Neural cell (in vitro differentiated cells): Measurements from ENCODE around the gene ZBTB7C. TPM values are rescaled to one million over a fixed set of nuclear protein-coding genes. Genes with fewer than 3 reads are reported as not detected.

ENCODE experiments used
- H2AFZ ChIP-seq: fragments of 200-600, 300-800 bp; sonication (generic), shearing (Covaris generic); 2 replicates; pipeline ENCODE4 v1.6.0; 2014; ENCODE audit warnings: low read depth, mild to moderate bottlenecking, antibody characterized with exemption, low read length, moderate library complexity
- H3F3A ChIP-seq: fragments of 200-600 bp; shearing (Covaris generic); 2 replicates; pipeline ENCODE4 v1.6.1; 2016; ENCODE audit warnings: mild to moderate bottlenecking, moderate library complexity, mixed read lengths, antibody characterized with exemption, low read length; ENCODE audit not compliant: insufficient read depth, poor library complexity, severe bottlenecking
- H3K27ac ChIP-seq: fragments of 200-600, 300-800 bp; sonication (generic), shearing (Covaris generic); 2 replicates; pipeline ENCODE4 v1.5.1; 2014; ENCODE audit warnings: mild to moderate bottlenecking, low read length, moderate library complexity
- H3K27me3 ChIP-seq: fragments of 300-800, 200-600 bp; sonication (generic), shearing (Covaris generic); 2 replicates; pipeline ENCODE4 v1.6.0; 2014; ENCODE audit warnings: mild to moderate bottlenecking, low read depth, low read length, moderate library complexity; ENCODE audit not compliant: insufficient read depth
- H3K36me3 ChIP-seq: fragments of 300-800, 200-600 bp; sonication (generic), shearing (Covaris generic); 2 replicates; pipeline ENCODE4 v1.5.1; 2014; ENCODE audit warnings: mild to moderate bottlenecking, antibody characterized with exemption, low read length, moderate library complexity; ENCODE audit not compliant: insufficient read depth
- H3K4me2 ChIP-seq: fragments of 300-800, 200-600 bp; sonication (generic), shearing (Covaris generic); 2 replicates; pipeline ENCODE4 v1.6.0; 2014; ENCODE audit warnings: mild to moderate bottlenecking, low read length
- H3K4me3 ChIP-seq: fragments of 300-800, 200-600 bp; sonication (generic), shearing (Covaris generic); 2 replicates; pipeline ENCODE4 v1.5.1; 2014; ENCODE audit warnings: mild to moderate bottlenecking, low read length, moderate library complexity
- H3K79me2 ChIP-seq: fragments of 200-600 bp; shearing (Covaris generic); replicated peaks from 2 replicates; pipeline ENCODE4 v1.6.0; 2014; ENCODE audit warnings: mild to moderate bottlenecking, low read length, moderate library complexity; ENCODE audit not compliant: insufficient read depth
- H3K9ac ChIP-seq: fragments of 300-800, 200-600 bp; sonication (generic), shearing (Covaris generic); 2 replicates; pipeline ENCODE4 v1.6.1; 2016; ENCODE audit warnings: mild to moderate bottlenecking, low read length, mixed read lengths
- H3K9me2 ChIP-seq: fragments of 200-600 bp; shearing (Covaris generic); 2 replicates; pipeline ENCODE4 v1.6.1; 2016; ENCODE audit warnings: mild to moderate bottlenecking, low read length, mixed read lengths; ENCODE audit not compliant: insufficient read depth
- H3K9me3 ChIP-seq: fragments of 200-600, 300-800 bp; sonication (generic), shearing (Covaris generic); 2 replicates; pipeline ENCODE4 v1.6.1; 2016; ENCODE audit warnings: mild to moderate bottlenecking, mixed run types, low read length, moderate library complexity, mixed read lengths
- H4K20me1 ChIP-seq: fragments of 200-600 bp; shearing (Covaris generic); 2 replicates; pipeline ENCODE4 v1.6.1; 2016; ENCODE audit warnings: mild to moderate bottlenecking, mixed run types; ENCODE audit not compliant: insufficient read depth
- EP300 ChIP-seq: fragments of 450-650 bp; conservative IDR thresholded peaks from 2 replicates; pipeline ENCODE4 v1.6.1; 2014; ENCODE audit warnings: antibody characterized with exemption, mild to moderate bottlenecking, moderate library complexity; ENCODE audit not compliant: poor library complexity, severe bottlenecking
- EZH2 ChIP-seq: fragments of 200-600, 300-800 bp; shearing (Covaris generic), sonication (generic); IDR thresholded peaks from 2 replicates; pipeline ENCODE4 v1.6.1; 2014; ENCODE audit warnings: antibody characterized with exemption, low read length, borderline replicate concordance, mild to moderate bottlenecking; ENCODE audit not compliant: insufficient read depth, poor library complexity, severe bottlenecking
- MXI1 ChIP-seq: fragments of 450-650 bp; conservative IDR thresholded peaks from 2 replicates; pipeline ENCODE4 v1.6.1; 2014; ENCODE audit warnings: antibody characterized with exemption, mild to moderate bottlenecking; ENCODE audit not compliant: poor library complexity, severe bottlenecking
- POLR2AphosphoS5 ChIP-seq: IDR thresholded peaks from 2 replicates; pipeline ENCODE4 v1.6.1; 2012
- RAD21 ChIP-seq: fragments of 450-650 bp; conservative IDR thresholded peaks from 2 replicates; pipeline ENCODE4 v1.6.1; 2014; ENCODE audit warnings: antibody characterized with exemption, mild to moderate bottlenecking, moderate library complexity
- REST ChIP-seq: IDR thresholded peaks from 2 replicates; pipeline ENCODE4 v1.6.1; 2012; ENCODE audit warnings: borderline replicate concordance
- SMC3 ChIP-seq: fragments of 450-650 bp; conservative IDR thresholded peaks from 2 replicates; pipeline ENCODE4 v1.6.1; 2014; ENCODE audit warnings: antibody characterized with exemption, mild to moderate bottlenecking, moderate library complexity; ENCODE audit not compliant: poor library complexity
- TAF1 ChIP-seq: IDR thresholded peaks from 2 replicates; pipeline ENCODE4 v1.6.1; 2012; ENCODE audit warnings: low read depth
- polyA plus RNA-seq: library from polyadenylated mRNA; depleted of rRNA; stranded (reverse); fragments of >200 nt; gene quantifications from 2 replicates; pipeline ENCODE4 v1.2.3, GENCODE V29; 2014
- TF ChIP-seq, protein P1 (sequence below): fragments of 450-650 bp; IDR thresholded peaks from 2 replicates; pipeline ENCODE4 v1.5.1; 2014; ENCODE audit warnings: antibody characterized with exemption, mild to moderate bottlenecking, moderate library complexity; ENCODE audit not compliant: poor library complexity, severe bottlenecking

Gene ZBTB7C
- polyA plus RNA-seq, 1 donor from 2014 or later = 2.4 TPM

GRCh38 chr18:48022021-48022420 is 387.2 kb downstream of the ZBTB7C start:
- H3K27ac ChIP-seq = no peak overlapping the region
- no peak overlapping the region for H3K4me2 ChIP-seq
- H3K36me3 ChIP-seq = no peaks in the 10 kb centered on the region
- H3K27me3 ChIP-seq = no peaks in the 10 kb centered on the region
- no peaks in the 10 kb centered on the region for H3K79me2 ChIP-seq
- H4K20me1 ChIP-seq = no peaks in the 10 kb centered on the region
- TF ChIP-seq EP300 (no peak), POLR2AphosphoS5 (no peak), MXI1 (no peak), EZH2 (no peak)
- no peaks in the 10 kb centered on the region for H3K9me3 ChIP-seq
- H3K9ac ChIP-seq = no peak overlapping the region
- H3K9me2 ChIP-seq = no peaks in the 10 kb centered on the region
- H2AFZ ChIP-seq = no peak overlapping the region
- no peaks in the 10 kb centered on the region for H3F3A ChIP-seq
- H3K4me3 ChIP-seq = no peak overlapping the region

DNA sequence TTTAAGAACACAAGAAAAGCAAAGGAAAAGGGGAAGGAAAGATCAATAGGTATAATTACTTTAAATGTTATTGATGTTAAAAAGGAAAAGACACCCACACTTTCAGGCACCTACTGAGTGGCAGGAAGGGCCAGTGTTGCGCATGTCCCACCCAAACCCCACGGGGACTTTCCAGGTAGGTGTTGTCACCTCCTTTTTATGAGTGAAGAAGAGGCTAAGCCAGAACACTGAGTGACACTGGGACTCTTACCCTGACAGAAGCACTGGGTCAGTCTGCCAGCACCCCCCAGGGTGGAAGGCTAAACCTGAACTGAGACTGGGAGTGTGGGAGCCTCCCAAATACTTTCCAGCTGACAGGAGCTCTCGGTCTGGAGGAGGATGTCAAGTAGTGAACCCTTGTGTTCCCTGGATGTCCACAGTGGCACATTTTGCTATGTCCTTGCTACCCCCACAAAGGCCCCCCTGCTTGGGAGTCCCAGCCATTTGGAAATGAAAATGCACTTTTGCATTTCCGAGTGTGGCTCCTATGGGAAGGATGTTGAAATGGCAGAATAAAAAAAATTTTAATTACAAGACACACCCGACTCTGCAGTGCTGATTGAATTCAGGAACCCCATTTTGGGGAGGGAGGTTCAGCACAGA is 387.8 kb downstream of the ZBTB7C start:
- Histone ChIP-seq H3K79me2 (no peaks in the 10 kb centered on the region), H3K27me3 (no peaks in the 10 kb centered on the region), H3K9ac (no peak overlapping the region), H3K9me3 (no peaks in the 10 kb centered on the region), H3K36me3 (no peaks in the 10 kb centered on the region), H4K20me1 (no peaks in the 10 kb centered on the region), H3K4me2 (no peak overlapping the region), H3F3A (no peaks in the 10 kb centered on the region), H3K9me2 (no peaks in the 10 kb centered on the region), H2AFZ (no peak overlapping the region), H3K27ac (no peak overlapping the region), H3K4me3 (no peak overlapping the region)
- TF ChIP-seq TAF1 = no peak
- no peak for TF ChIP-seq MXI1

DNA sequence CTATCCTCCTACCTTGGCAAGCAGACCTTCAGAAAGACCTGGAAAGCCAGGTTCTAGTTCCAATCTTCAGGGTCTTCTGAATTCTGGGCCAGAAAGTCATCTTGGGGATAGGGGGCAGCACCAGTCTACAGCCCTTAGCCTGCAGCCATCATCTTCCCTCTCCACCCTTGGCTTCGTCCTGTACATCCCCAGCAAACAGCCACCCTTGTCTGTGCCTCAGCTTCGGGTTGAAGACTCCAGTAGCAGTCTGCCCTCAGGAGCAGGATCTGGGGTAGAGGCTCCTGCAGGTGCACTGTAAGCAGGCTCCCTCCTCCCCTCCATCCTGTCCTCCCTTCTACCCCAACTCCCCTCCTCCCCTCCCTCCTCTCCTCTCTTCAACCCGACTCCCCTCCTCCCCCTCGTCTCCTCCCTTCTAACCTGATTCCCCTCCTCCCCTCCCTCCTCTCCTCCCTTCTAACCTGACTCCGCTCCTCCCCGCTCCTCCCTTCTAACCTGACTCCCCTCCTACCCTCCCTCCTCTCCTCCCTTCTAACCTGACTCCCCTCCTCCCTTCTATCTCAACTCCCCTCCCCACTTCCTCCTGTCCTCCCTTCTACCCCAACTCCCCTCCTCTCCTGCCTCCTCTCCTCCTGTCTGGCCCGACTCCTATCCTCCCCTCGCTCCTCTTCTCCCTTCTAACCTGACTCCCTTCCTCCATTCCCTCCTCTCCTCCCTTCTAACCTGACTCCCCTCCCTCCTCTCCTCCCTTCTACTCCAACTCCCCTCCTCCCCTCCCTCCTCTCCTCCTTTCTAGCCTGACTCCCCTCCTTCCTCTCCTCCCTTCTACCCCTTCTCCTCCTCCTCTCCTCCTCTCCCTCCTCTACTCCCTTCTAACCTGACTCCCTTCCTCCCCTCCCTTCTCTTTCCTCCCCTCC is 388.6 kb downstream of the ZBTB7C start:
- Histone ChIP-seq H3K27ac (no peak overlapping the region), H3K4me2 (no peak overlapping the region), H3K9ac (no peak overlapping the region), H3K4me3 (no peak overlapping the region), H3F3A (no peaks in the 10 kb centered on the region), H3K9me3 (no peaks in the 10 kb centered on the region), H3K79me2 (no peaks in the 10 kb centered on the region), H2AFZ (no peak overlapping the region), H3K36me3 (no peaks in the 10 kb centered on the region), H4K20me1 (no peaks in the 10 kb centered on the region), H3K9me2 (no peaks in the 10 kb centered on the region), H3K27me3 (no peaks in the 10 kb centered on the region)
- no peak for TF ChIP-seq SMC3
- no peak for TF ChIP-seq POLR2AphosphoS5
- no peak for TF ChIP-seq REST
- no peak for TF ChIP-seq EP300
- TF ChIP-seq, protein P1, sequence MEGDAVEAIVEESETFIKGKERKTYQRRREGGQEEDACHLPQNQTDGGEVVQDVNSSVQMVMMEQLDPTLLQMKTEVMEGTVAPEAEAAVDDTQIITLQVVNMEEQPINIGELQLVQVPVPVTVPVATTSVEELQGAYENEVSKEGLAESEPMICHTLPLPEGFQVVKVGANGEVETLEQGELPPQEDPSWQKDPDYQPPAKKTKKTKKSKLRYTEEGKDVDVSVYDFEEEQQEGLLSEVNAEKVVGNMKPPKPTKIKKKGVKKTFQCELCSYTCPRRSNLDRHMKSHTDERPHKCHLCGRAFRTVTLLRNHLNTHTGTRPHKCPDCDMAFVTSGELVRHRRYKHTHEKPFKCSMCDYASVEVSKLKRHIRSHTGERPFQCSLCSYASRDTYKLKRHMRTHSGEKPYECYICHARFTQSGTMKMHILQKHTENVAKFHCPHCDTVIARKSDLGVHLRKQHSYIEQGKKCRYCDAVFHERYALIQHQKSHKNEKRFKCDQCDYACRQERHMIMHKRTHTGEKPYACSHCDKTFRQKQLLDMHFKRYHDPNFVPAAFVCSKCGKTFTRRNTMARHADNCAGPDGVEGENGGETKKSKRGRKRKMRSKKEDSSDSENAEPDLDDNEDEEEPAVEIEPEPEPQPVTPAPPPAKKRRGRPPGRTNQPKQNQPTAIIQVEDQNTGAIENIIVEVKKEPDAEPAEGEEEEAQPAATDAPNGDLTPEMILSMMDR = no peak
- no peak for TF ChIP-seq EZH2
- no peak for TF ChIP-seq MXI1
- no peak for TF ChIP-seq RAD21
- no peak for TF ChIP-seq TAF1
